Measurements from ENCODE around the gene TLNRD1.

The TLNRD1 gene

DNA sequence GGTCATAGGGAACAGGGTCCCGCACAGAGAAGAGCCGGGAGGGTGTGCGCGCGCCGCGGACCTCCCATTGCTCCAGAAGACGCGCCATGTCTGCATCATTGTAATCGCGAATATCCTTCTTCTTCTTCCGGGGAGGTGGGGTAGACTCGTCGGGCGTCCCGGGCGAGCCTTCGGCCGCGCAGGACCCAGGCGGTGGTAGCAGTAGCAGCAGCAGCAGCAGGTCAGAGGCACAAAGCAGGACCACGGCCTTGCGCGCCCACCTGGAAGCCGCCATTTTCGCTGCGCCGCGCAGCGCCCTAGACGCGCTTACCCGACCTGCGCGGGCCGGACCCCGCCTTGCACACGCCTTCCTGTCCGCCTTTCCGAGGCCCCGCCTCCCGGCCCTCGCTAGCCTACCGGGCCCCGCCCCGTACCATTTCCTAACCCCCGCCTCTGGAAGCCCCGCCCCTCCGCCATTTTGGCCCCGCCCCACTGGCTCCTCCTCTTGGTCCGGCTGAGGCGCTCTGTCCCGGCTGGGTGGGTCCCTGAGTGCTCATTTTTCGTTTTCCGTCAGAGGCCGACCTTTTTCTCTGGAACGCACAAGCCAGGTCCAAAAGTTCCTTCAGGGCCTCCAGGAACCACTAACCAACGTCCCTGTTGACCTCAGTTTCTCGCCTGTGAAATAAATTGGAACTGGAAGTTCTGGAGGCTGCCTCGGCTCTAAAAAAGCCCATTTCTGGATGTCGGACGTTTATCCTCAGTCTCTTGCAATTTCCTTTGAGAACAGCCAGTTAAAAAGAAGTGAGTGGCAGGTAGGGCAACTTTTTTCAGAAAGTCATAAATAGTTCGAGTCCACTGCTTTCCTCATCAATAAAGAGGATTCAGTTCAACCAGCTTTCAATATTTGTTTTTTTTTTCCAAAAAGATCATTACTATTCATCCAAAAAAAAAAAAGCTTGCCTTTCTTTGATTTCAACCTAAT is 10.9 kb upstream of the TLNRD1 start, which contains the start of gene MESD:
TSS of gene MESD (minus strand) at position 302 of the 961 bp plus-strand sequence. CDS start at position 274, 28 bp downstream.
- TF ChIP-seq GATA3 (IDR thresholded peaks at IDR 0.05; ENCODE audit: low read depth, low read length) (no peak), GATA2 (IDR thresholded peaks at IDR 0.05; ENCODE audit: low read depth, low read length) (no peak)

DNA sequence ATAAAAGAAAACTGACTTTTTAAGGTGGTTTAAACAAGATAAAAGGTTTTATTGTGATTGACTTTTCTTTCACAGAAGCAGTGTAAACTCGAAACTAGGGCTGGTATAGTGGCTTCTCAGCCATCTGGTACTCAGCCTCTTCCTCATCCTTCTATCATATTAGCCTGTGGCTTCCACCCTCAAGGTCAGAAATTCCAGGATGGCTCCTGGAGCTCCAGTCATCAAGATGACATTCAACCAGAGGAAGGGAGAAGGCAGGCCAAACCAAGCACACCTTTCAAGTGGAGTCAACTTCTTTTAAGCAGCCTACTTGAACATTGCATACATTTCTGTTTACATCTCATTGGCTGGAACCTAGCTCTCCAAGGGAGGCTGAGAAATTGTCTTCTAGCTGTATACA is 9.8 kb upstream of the TLNRD1 start:
- TF ChIP-seq GATA3 (IDR thresholded peaks at IDR 0.05; ENCODE audit: low read depth, low read length) (no peak), GATA2 (IDR thresholded peaks at IDR 0.05; ENCODE audit: low read depth, low read length) (no peak)

DNA sequence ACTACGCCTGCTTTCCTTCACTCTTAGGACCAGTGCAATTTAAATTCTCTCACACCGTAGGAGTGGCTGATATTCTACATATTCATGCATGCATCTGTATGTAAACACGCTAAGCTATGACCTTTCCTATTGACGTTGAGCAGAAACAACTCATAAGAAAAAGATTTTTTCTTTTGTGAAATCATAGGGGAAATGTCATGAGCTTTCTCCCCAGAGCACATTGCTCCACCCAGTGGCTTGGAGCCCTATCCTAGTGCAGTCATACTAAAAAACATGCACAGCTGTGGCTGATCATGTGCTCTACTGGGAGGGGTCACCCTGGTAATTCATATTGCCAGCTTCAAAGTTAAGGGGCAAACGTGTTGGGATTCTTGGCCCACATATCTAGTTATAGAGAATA is 9.3 kb upstream of the TLNRD1 start:
- TF ChIP-seq GATA2 (IDR thresholded peaks at IDR 0.05; ENCODE audit: low read depth, low read length) (no peak), GATA3 (IDR thresholded peaks at IDR 0.05; ENCODE audit: low read depth, low read length) (no peak)

DNA sequence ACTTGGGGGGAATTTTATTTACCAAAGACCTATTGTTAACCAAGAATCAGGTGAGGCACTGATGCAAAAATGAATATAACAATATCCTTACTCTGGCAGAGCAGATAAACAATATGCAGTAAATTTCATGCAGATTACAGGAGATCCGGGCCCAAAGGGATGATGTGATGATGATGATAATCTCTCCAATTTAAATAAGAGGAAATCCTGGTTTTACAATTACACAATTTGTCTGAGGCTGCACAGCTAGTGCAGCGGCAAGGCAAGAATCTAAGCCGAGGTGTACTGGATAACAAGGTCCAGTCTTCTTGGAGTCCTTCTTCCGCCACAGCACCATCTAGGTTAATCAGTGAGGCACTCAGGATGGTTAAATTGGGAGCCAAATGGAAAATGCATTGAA is 8.7 kb upstream of the TLNRD1 start:
- TF ChIP-seq GATA2 (IDR thresholded peaks at IDR 0.05; ENCODE audit: low read depth, low read length) (no peak), GATA3 (IDR thresholded peaks at IDR 0.05; ENCODE audit: low read depth, low read length) (no peak)

DNA sequence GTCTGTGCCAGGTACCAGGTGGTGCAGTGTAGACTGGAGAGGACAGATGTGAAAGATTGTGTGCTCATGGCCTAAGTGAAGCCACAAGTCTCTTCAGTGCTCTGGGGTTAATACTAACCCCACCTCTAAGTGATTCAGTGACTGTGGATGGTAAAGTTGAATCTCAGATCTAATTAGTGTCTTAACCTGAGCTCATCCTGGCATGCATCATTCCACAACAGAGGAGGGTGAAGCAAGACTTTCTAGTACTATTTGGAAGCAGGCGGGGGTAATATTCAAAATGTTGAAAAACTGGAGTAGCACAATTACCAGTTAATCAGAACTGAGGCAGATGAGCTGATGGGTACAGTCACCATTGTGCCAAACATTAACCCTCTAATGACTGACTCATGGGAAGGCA is 8.3 kb upstream of the TLNRD1 start:
- TF ChIP-seq GATA3 (IDR thresholded peaks at IDR 0.05; ENCODE audit: low read depth, low read length) (no peak), GATA2 (IDR thresholded peaks at IDR 0.05; ENCODE audit: low read depth, low read length) (no peak)

DNA sequence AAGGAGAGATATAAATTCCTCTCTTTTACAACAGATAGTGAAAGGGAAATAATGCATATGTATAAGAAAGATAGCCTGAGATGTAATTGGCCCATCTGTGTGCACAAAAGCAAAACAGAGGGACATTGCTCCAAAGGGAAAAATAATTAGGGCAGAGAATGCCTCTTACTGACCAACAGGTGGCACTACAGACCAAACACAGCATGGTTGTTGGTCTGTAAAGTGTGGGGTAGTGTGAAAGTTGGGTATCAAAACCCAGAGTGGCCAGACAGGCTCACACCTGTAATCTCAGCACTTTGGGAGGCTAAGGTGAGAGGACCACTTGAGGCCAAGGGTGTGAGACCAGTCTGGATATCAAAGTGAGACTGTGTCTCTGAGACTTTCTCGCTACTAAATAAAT is 4.5 kb upstream of the TLNRD1 start:
- no peak for TF ChIP-seq GATA3 (IDR thresholded peaks at IDR 0.05; ENCODE audit: low read depth, low read length)
- TF ChIP-seq GATA2 (IDR thresholded peaks at IDR 0.05; ENCODE audit: low read depth, low read length), result no peak

DNA sequence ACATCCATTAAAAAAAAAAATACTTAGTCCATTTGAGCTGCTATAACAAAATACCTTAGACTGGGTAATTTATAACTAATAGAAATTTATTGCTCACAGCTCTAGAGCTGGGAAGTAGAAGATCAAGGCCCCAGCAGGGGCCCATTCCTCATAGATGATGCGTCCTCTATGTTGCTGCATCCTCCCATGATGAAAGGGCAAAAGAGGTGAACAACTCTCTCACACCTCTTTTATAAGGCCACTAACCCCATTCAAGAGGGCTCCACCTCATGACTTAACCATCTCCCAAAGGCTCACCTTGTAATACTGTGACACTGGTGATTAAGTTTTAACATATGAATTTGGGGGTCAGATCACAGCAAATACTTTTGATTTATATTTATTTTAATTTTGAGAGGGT is 3.0 kb upstream of the TLNRD1 start:
- TF ChIP-seq GATA2 (IDR thresholded peaks at IDR 0.05; ENCODE audit: low read depth, low read length) (no peak), GATA3 (IDR thresholded peaks at IDR 0.05; ENCODE audit: low read depth, low read length) (no peak)

DNA sequence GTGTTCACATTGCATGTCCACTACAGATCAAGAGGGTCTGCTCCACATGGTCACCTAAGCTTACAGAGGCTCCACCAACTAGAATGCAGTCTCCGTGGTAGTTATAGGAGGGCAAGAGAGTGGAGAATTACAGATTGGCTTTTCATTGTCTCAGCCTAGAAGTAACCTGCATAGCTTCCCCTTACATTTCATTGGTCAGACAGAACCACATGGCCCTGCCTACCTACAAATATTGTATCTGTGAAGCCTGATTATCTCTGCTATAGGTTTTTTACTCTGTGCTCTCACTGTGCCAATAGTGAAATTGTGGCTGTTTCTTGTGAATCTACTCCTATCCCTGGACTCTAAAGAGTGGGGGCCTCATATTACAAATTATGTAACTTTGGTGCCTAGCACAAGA is 2.5 kb upstream of the TLNRD1 start:
- TF ChIP-seq GATA2 (IDR thresholded peaks at IDR 0.05; ENCODE audit: low read depth, low read length) (no peak), GATA3 (IDR thresholded peaks at IDR 0.05; ENCODE audit: low read depth, low read length) (no peak)

DNA sequence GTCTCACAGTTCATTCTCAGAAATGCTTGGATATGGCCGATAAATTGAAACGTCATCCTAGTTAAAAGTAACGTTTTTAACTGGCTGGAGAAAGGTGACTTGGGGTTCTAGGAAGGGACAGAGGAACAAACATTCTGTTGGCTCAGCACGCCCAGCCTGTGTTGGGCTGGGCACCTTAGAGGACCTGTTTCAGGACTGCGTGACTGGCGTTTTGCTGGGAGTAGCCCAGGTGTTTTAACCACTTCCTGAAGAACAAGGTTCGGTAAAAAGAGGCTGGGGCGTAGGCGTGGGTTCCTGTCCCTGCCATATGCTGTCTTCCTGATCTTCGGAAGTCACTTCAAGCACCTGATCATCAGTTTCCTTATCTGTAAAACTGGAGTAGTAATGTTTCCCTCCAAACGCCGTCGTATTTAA is 1.1 kb upstream of the TLNRD1 start:
- TF ChIP-seq GATA2 (IDR thresholded peaks at IDR 0.05; ENCODE audit: low read depth, low read length) (no peak), GATA3 (IDR thresholded peaks at IDR 0.05; ENCODE audit: low read depth, low read length) (no peak)

DNA sequence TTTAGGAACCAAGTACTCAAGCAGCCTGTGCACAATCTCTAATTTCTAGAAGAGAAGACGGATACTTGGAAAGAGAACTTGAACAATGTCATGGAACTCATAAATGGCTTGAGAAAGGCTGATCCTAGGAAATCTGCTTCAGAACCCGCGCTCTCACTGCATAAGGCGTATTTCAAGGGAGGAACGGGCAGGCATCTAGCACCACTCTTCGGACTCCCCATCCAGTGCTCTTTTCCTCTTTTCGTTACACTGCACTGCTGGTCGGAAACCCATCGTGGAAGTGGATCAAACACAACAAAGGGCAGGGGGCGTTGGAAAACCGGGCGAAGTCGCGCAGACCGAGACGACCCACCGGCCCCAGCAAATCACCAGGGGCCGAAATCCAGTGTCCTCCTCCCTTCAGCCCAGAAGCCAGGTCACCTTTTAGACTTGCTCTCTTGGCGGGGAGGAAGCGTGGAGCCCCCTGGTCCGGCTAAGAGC is 539 bp upstream of the TLNRD1 start:
- TF ChIP-seq GATA2 (IDR thresholded peaks at IDR 0.05; ENCODE audit: low read depth, low read length) (no peak), GATA3 (IDR thresholded peaks at IDR 0.05; ENCODE audit: low read depth, low read length) (no peak)

DNA sequence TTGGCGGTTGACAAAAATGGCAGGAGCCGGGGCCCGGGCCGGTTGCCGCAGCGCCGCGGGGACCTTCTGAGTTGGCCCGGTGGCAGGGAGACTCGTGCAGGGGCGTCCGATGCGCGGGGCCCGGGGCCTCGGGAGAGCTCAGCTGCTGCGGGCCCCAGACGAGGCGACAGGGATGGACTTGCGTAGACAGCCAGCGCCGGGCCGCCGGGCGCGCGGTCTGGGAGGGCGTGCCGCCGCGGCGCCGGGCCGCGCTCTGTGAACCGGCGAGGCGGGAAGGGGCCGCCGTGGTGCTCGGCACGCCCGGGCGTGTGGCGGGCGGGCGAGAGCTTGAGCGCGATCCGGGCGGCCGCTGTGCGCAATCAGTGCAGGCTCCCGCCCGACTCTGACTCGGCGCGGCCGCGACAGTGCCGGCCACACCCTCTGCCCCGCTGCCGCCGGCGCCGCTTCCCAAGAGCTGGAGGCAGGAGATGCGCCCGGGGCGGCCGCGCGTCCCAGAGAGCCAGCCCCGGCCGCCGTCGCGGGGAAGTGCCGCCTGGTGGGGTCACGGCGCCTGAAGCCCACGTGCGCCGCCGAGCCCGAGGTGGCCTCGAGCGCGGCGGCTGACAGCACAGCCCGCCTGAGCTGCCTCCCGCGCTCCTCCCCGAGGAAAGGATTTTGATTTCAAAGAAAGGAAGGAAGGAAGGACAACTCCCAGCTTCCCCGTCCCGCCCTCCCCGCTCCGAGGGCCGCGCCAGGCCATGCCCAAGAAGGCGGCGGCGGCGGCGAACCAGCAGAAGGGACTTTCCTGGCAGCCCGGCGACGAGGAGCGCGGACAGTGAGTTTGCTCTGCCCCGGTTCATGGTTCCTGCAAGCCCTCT is 657 bp downstream of the TLNRD1 start:
- TF ChIP-seq GATA3 (IDR thresholded peaks at IDR 0.05; ENCODE audit: low read depth, low read length) (no peak), GATA2 (IDR thresholded peaks at IDR 0.05; ENCODE audit: low read depth, low read length) (no peak)

DNA sequence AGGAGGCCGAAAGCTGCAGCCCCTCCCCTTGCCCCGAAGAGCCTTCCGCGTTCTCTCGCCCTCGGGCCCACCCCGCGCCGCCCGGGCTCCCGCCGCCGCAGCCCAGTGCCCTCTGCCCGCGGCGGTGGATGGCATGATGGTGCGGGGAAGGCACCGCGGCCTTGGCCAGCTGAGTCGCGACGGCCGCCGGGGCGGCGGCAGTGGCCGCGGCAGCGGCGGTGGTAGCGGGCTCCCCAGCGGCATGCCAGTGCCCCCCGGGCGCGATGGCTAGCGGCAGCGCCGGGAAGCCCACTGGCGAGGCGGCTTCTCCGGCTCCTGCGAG is 1.2 kb downstream of the TLNRD1 start:
- TF ChIP-seq GATA3 (IDR thresholded peaks at IDR 0.05; ENCODE audit: low read depth, low read length), result no peak
- TF ChIP-seq GATA2 (IDR thresholded peaks at IDR 0.05; ENCODE audit: low read depth, low read length), result no peak

DNA sequence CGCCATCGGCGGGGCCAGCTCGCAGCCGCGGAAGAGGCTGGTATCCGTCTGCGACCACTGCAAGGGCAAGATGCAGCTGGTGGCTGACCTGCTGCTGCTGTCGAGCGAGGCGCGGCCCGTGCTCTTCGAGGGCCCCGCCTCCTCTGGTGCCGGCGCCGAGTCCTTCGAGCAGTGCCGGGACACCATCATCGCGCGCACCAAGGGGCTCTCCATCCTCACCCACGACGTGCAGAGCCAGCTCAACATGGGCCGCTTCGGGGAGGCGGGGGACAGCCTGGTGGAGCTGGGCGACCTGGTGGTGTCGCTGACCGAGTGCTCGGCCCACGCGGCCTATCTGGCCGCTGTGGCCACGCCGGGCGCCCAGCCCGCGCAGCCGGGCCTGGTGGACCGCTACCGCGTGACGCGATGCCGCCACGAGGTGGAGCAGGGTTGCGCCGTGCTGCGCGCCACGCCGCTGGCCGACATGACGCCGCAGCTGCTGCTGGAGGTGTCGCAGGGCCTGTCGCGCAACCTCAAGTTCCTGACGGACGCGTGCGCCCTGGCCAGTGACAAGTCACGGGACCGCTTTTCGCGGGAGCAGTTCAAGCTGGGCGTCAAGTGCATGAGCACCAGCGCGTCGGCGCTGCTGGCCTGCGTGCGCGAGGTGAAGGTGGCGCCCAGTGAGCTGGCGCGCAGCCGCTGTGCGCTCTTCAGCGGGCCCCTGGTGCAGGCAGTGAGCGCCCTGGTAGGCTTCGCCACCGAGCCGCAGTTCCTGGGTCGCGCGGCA is 1.8 kb downstream of the TLNRD1 start:
- no peak for TF ChIP-seq GATA3 (IDR thresholded peaks at IDR 0.05; ENCODE audit: low read depth, low read length)
- no peak for TF ChIP-seq GATA2 (IDR thresholded peaks at IDR 0.05; ENCODE audit: low read depth, low read length)

DNA sequence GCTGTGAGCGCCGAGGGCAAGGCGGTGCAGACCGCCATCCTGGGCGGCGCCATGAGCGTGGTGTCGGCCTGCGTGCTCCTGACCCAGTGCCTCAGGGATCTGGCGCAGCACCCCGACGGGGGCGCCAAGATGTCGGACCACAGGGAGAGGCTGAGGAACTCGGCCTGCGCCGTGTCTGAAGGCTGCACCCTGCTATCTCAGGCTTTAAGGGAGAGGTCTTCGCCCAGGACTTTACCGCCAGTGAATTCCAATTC is 2.3 kb downstream of the TLNRD1 start:
- no peak for TF ChIP-seq GATA3 (IDR thresholded peaks at IDR 0.05; ENCODE audit: low read depth, low read length)
- TF ChIP-seq GATA2 (IDR thresholded peaks at IDR 0.05; ENCODE audit: low read depth, low read length), result no peak

Measured in SH-SY5Y (cell line).